Panc1 (cell line): ENCODE results near the gene CEP63. TPM values are rescaled to one million over a fixed set of nuclear protein-coding genes. Genes with fewer than 3 reads are reported as not detected.

Experiments
- ATAC-seq: fragments of 200-7000 bp; cut with Tn5 transposase; 2 replicates; pipeline ENCODE4 v1.9.1; 2020; ENCODE audit warnings: mild to moderate bottlenecking, moderate library complexity
- BruUV-seq: library from RNA; stranded (reverse); fragments of 400-500 nt; replicated peaks from 2 replicates; lab custom pipeline; 2021; lab: Mats Ljungman, UMichigan
- CTCF ChIA-PET: fragments of 300-600 bp; sonication (Branson Sonifier 250); formaldehyde crosslinking; loops from one replicate; lab custom pipeline; 2022; ENCODE audit warnings: antibody characterized with exemption; lab: Charles Lee
- POLR2A ChIA-PET: fragments of 300-600 bp; sonication (Branson Sonifier 250); formaldehyde crosslinking; loops from one replicate; lab custom pipeline; 2022; ENCODE audit warnings: antibody characterized with exemption; lab: Charles Lee
- DNase-seq: peaks from one replicate; pipeline ENCODE4 v3.0.0-alpha.2; 2010; ENCODE audit warnings: low read depth, low spot score
- H3K27ac ChIP-seq: 2 replicates; pipeline ENCODE4 v1.5.1; 2011; ENCODE audit warnings: mild to moderate bottlenecking, low read length, inconsistent platforms
- H3K27me3 ChIP-seq: fragments of 200-500 bp; sonication (Bioruptor generic); 2 replicates; pipeline ENCODE4 v1.6.0; 2014; ENCODE audit warnings: low read length, inconsistent platforms; ENCODE audit not compliant: control insufficient read depth, insufficient read depth
- H3K36me3 ChIP-seq: fragments of 200-500 bp; sonication (Bioruptor generic); 2 replicates; pipeline ENCODE4 v1.5.1; 2014; ENCODE audit warnings: inconsistent platforms, mild to moderate bottlenecking, low read length, moderate library complexity; ENCODE audit not compliant: control insufficient read depth, insufficient read depth
- H3K4me1 ChIP-seq: 2 replicates; pipeline ENCODE4 v1.5.1; 2011; ENCODE audit warnings: inconsistent platforms, mild to moderate bottlenecking, low read length, moderate library complexity; ENCODE audit not compliant: control insufficient read depth, insufficient read depth
- H3K4me3 ChIP-seq, 2 experiments: 2 replicates each; pipeline ENCODE4 v1.5.1; 2011 to 2012; ENCODE audit warnings: low read depth in 2 of 2, low read length in 2 of 2, mild to moderate bottlenecking in 2 of 2, inconsistent platforms in 1 of 2, moderate library complexity in 1 of 2
- H3K9me3 ChIP-seq: fragments of 200-500 bp; sonication (Bioruptor generic); 2 replicates; pipeline ENCODE4 v1.5.1; 2014; ENCODE audit warnings: low read depth, mild to moderate bottlenecking, inconsistent platforms, low read length, moderate library complexity; ENCODE audit not compliant: control insufficient read depth, insufficient read depth
- POLR2AphosphoS5 ChIP-seq: IDR thresholded peaks from 2 replicates; pipeline ENCODE4 v1.6.1; 2012; ENCODE audit warnings: mild to moderate bottlenecking, low read depth, low read length, moderate library complexity
- REST ChIP-seq, 2 experiments: IDR thresholded peaks; 2 replicates each; pipeline ENCODE4 v1.6.1; 2011 to 2012; ENCODE audit warnings: low read depth in 2 of 2, control low read depth in 1 of 2, low read length in 1 of 2, mild to moderate bottlenecking in 1 of 2, moderate library complexity in 1 of 2; ENCODE audit not compliant: insufficient read depth in 1 of 2
- SIN3A ChIP-seq: IDR thresholded peaks from 2 replicates; pipeline ENCODE4 v1.6.1; 2012; ENCODE audit warnings: low read depth, mild to moderate bottlenecking, low read length, moderate library complexity, borderline replicate concordance; ENCODE audit not compliant: insufficient read depth
- TCF7L2 ChIP-seq: IDR thresholded peaks from 2 replicates; pipeline ENCODE4 v1.6.1; 2011; ENCODE audit warnings: mild to moderate bottlenecking, low read depth, low read length, inconsistent platforms
- in situ Hi-C: cut with HindIII; loops from 2 replicates; pipeline ENCODE4 v1.10.0; 2016; ENCODE audit warnings: low sequenced_read_pairs, low pct_unique_long_range_greater_than_20kb
- intact Hi-C: fragments of 100-400 bp; cut with micrococcal nuclease; formaldehyde crosslinking; loops from one replicate; pipeline ENCODE4 v1.10.0; 2022; ENCODE audit not compliant: unreplicated experiment
- total RNA-seq: library from RNA; stranded (reverse); gene quantifications from one replicate; pipeline ENCODE4 v1.2.1, GENCODE V29; 2021; ENCODE audit not compliant: unreplicated experiment
- TF ChIP-seq, protein P1 (sequence below): fragments of 450-650 bp; IDR thresholded peaks from 2 replicates; pipeline ENCODE4 v1.5.1; 2017; ENCODE audit warnings: mild to moderate bottlenecking

Gene CEP63
- total RNA-seq, 1 experiment from 2014 or later, result 30.5 TPM

DNA sequence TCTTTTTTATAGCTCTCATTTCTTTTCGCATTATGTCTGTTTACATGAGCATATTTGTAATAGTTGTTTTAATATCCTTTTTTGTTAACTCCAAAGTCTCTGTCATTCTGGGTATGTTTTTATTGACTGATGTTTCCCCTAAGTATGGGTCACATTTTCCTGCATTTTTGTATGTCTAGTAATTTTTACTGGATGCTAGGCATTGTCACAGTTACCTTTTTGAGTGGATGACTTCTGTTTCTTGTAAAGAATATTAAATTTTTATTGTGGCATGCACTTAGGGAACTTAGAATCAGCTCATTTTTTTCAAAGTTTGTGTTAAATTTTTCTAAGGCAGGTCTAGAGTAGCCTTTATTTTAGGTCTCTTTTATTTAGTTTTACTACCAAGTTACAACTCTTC, 40.8 kb upstream of the CEP63 start:
- in situ Hi-C loops, result no loop called here
- no TSS peak for BruUV-seq
- POLR2A ChIA-PET, result no interaction called here

GRCh38 chr3:134445636-134446035, 40.2 kb upstream of the CEP63 start:
- in situ Hi-C loops (no loop called here), intact Hi-C loops (no loop called here)
- ChIA-PET CTCF (no interaction called here), POLR2A (no interaction called here)
- ATAC-seq (no peak), DNase-seq (no peak)
- Histone ChIP-seq H3K27me3 (no peaks in the 10 kb centered on the region), H3K9me3 (no peaks in the 10 kb centered on the region), H3K4me1 (peaks cover 3% of the 10 kb centered on the region; the same call in 1 of the 2 replicates), H3K4me3 (no peak overlapping the region), H3K27ac (no peak overlapping the region), H3K36me3 (no peaks in the 10 kb centered on the region)
- no TSS peak for BruUV-seq
- no peak for TF ChIP-seq POLR2AphosphoS5
- no peak for TF ChIP-seq SIN3A
- TF ChIP-seq, protein P1, sequence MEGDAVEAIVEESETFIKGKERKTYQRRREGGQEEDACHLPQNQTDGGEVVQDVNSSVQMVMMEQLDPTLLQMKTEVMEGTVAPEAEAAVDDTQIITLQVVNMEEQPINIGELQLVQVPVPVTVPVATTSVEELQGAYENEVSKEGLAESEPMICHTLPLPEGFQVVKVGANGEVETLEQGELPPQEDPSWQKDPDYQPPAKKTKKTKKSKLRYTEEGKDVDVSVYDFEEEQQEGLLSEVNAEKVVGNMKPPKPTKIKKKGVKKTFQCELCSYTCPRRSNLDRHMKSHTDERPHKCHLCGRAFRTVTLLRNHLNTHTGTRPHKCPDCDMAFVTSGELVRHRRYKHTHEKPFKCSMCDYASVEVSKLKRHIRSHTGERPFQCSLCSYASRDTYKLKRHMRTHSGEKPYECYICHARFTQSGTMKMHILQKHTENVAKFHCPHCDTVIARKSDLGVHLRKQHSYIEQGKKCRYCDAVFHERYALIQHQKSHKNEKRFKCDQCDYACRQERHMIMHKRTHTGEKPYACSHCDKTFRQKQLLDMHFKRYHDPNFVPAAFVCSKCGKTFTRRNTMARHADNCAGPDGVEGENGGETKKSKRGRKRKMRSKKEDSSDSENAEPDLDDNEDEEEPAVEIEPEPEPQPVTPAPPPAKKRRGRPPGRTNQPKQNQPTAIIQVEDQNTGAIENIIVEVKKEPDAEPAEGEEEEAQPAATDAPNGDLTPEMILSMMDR, result no peak
- TF ChIP-seq TCF7L2, result no peak
- no peak for TF ChIP-seq REST (IDR thresholded peaks at IDR 0.05; ENCODE audit: insufficient read depth in 1 of 2, low read depth in 2 of 2, low read length in 1 of 2)

More for the DNA sequence above, 40.8 kb upstream of the CEP63 start:
- CTCF ChIA-PET, result no interaction called here
- no peak overlapping the region for H3K4me3 ChIP-seq
- H3K27me3 ChIP-seq, result no peaks in the 10 kb centered on the region
- no peak overlapping the region for H3K27ac ChIP-seq
- TF ChIP-seq TCF7L2 (no peak), POLR2AphosphoS5 (no peak), REST (IDR thresholded peaks at IDR 0.05; ENCODE audit: insufficient read depth in 1 of 2, low read depth in 2 of 2, low read length in 1 of 2) (no peak), SIN3A (no peak)
- TF ChIP-seq, protein P1, result no peak
- no peak for DNase-seq
- intact Hi-C loops, result no loop called here
- ATAC-seq, result no peak
- H3K36me3 ChIP-seq, result no peaks in the 10 kb centered on the region
- H3K9me3 ChIP-seq, result no peaks in the 10 kb centered on the region
- peaks cover 3% of the 10 kb centered on the region; the same call in 1 of the 2 replicates for H3K4me1 ChIP-seq
